Measurements from ENCODE around the gene FAM81A.

The FAM81A gene

GRCh38 chr15:59569477-59569876, 131.5 kb downstream of the FAM81A start:
- H3K27ac ChIP-seq, result no peak overlapping the region
- TF ChIP-seq ZFX (IDR thresholded peaks at IDR 0.05) (no peak), CTCF (conservative IDR thresholded peaks at IDR 0.05) (no peak)

- no peak overlapping the region for H3K27ac ChIP-seq
- no peak for TF ChIP-seq CTCF (conservative IDR thresholded peaks at IDR 0.05)
- TF ChIP-seq ZFX (IDR thresholded peaks at IDR 0.05), result no peak
These were observed 132.3 kb downstream of the FAM81A start for GRCh38 chr15:59570315-59570714.

GRCh38 chr15:59571606-59572005, 133.6 kb downstream of the FAM81A start:
- TF ChIP-seq CTCF (conservative IDR thresholded peaks at IDR 0.05), result no peak
- no peak for TF ChIP-seq ZFX (IDR thresholded peaks at IDR 0.05)
- no peak overlapping the region for H3K27ac ChIP-seq
